Fibroblast of the aortic adventitia (primary cell): Measurements from ENCODE around the gene MCOLN3. TPM values are rescaled to one million over a fixed set of nuclear protein-coding genes. Genes with fewer than 3 reads are reported as not detected.

Experiments
- DNase-seq: peaks from one replicate; pipeline ENCODE4 v3.0.0-alpha.2; 2010; ENCODE audit warnings: low read depth
- H3K4me3 ChIP-seq: 2 replicates; pipeline ENCODE4 v1.5.1; 2011; ENCODE audit warnings: low read depth, mild to moderate bottlenecking, control low read depth, low read length, moderate library complexity
- CTCF ChIP-seq: IDR thresholded peaks from 2 replicates; pipeline ENCODE4 v1.5.1; 2011; ENCODE audit warnings: mild to moderate bottlenecking, low read length, control low read depth, inconsistent platforms; ENCODE audit not compliant: insufficient read depth
- total RNA-seq: library from RNA; depleted of rRNA; stranded (reverse); fragments of >200 nt; gene quantifications from 2 replicates; pipeline ENCODE4 v1.2.3, GENCODE V29; 2012; ENCODE audit warnings: low replicate concordance

MCOLN3 gene
- total RNA-seq, 1 donor: 2.3 TPM

- no peak for TF ChIP-seq CTCF
- H3K4me3 ChIP-seq: no peak overlapping the region
- DNase-seq: no peak
These were observed 6.4 kb upstream of the MCOLN3 start for GRCh38 chr1:85054664-85055063.

- no peak for DNase-seq
- H3K4me3 ChIP-seq: no peak overlapping the region
- TF ChIP-seq CTCF: no peak
These were observed 1.5 kb upstream of the MCOLN3 start for GRCh38 chr1:85049735-85050166.

DNA sequence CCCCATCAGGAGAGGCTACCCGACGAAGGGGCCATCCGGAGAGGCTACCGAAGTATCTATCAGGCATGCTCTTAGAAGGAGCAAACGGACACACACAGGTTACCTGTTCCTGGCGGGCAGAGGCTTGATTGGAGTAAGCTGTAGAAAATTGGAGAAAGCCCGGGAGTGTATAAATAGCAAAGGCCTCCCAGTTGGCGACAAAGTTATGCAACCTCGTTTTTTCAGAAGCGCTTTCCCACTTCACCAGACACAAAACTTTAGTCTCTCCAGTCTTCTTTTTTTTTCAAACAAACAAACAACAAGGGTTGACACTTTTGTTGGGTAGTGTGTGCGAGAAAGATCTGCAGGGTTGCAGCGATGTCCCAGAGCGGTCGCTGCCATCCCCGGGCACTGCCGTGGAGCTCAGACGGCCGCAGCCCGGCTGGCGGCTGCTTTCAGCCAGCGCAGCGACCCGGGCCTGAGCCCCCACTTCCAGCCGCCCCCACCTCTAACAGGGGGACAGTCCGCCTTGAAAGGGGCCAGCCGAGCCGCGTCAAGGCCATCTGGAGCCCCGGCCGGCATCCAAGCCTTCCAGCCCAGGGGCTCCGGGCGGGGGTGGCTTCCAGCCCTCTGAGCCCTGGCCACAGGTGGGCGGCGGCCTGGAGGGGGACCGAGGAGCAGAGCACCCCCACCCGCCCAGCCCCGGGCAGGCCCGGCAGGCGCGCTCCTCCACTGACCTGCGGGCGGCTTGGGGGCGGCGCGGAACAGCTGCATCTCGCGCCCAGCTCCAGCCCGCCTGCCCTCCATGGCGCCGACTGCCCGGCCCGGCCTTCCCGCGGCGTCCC is 616 bp downstream of the MCOLN3 start:
- H3K4me3 ChIP-seq: peak overlapping the region; percentile 53
- TF ChIP-seq CTCF: no peak
- no peak for DNase-seq

GRCh38 chr1:85047144-85047471 is 1.2 kb downstream of the MCOLN3 start:
- TF ChIP-seq CTCF: no peak
- H3K4me3 ChIP-seq: no peak overlapping the region
- no peak for DNase-seq

DNA sequence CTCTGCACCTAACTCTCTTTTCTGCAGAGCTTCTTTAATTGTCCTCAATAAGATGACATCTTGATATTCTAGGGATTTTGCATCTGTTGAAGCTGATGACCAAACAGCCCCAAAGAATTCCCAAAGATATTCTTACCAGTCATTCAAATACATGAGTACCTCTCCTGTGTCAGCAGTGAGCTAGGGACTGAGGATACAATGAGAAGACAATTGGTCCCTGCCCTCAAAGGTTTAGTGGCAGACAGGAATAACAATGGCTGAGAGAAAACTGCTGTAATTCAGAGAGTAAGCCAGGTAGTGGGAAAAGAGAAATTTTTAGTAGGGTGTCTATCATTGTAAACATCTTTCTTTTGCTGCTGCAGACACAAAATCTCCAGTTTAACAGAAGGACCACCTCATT is 5.9 kb downstream of the MCOLN3 start:
- no peak for DNase-seq
- H3K4me3 ChIP-seq: no peak overlapping the region

DNA sequence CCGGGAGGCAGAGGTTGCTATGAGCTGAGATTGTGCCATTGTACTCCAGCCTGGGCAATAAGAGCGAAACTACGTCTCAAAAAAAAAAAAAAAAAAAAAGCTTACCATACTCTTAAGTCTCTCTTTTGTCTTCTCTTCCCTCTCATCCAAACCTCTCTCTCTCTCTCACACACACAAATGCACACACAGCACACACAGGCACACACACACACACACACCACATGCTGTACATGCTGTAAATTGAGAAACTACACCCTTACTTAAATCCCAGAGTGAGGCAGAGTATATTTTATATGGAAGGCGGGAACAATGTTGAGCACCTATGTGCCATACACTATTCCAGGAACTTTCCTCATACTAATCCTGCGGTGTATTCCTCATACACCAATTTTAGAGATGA is 6.5 kb downstream of the MCOLN3 start:
- no peak for DNase-seq

More for the DNA sequence above, 5.9 kb downstream of the MCOLN3 start:
- TF ChIP-seq CTCF: no peak

More for the DNA sequence above, 6.5 kb downstream of the MCOLN3 start:
- no peak overlapping the region for H3K4me3 ChIP-seq
- TF ChIP-seq CTCF: no peak
